NCI-H1105 (cell line): ENCODE measurements around the gene NAT10.

ENCODE experiments used
- DNase-seq: peaks from one replicate; lab custom pipeline; 2025; lab: John Stamatoyannopoulos, UW

Gene NAT10

DNA sequence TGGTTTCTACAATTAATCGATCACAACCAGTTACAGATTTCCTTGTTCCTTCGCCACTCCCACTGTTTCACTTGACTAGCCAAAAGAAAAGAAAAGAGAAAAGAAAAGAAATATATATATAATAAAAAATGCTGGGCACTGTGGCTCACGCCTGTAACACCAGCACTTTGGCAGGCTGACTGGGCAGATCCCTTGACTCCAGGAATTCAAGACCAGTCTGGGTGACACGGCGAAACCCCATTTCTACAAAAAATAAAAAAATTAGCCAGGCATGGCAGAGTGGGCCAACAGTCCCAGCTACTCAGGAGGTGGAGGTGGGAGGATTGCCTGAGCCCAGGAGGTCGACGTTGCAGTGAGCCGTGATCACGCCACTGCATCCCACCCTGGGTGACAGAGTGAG is 83.8 kb downstream of the NAT10 start:
- DNase-seq, result no peak

DNA sequence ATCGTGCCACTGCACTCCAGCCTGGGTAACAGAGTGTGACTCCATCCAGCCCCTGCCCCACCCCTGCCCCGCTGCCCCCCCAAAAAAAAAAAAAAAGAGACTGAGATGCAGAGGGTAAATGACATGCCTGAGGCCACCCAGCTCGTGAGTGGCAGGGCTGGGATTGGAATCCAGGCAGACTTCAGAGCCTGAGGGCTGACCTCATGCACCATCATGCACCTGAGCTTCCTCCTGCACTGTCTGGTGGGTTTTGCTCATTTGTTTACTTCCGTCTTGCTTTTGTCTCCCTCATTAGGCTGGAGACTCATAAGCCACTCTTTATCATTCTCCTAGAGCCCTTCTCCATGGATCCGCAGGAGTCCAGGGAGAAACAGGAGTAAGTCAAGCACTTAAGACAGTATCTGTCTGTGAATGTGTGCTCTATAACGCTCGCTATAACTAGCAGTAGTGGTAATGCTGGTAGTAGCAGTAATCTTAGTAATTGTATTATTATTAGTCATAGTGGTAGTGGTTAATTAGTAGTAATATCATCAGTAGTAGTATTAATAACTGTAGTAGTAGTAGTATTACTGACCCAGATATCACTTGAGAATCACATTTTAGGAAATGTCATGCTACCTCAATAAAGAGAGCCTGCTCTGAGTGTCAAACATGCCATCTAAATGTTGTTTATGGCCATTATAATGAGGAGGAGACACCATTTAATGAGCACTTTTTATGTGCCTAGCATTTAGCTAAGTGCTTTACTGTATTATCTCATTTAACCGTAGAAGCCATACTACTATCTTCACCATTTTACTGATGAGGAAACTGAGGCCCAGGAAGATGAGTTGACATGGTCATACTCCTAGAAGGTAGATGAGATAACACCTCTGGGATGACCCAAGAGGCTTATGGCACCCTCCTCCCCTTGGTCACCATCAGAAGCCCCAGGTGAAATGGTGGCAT is 85.0 kb downstream of the NAT10 start:
- DNase-seq, result no peak

DNA sequence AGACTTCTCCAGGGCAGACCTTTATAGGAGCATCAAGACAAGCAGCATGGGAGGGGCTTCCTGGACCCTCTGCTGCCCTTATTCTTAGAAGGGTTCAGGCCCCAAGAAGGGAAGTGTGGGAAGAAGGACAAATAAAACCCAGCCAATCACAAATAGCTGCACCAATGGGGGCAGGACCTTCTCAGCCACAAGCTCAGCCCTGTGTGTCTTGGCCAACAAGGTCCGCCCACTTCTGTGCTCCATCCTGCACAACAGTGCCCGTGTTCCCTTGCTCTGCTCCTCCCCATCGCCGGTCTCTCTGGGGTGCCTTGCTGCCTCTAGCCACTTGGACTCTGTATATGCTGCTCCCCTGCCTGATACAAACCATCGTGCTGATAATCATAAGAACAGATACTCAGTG is 86.1 kb downstream of the NAT10 start:
- DNase-seq, result no peak

DNA sequence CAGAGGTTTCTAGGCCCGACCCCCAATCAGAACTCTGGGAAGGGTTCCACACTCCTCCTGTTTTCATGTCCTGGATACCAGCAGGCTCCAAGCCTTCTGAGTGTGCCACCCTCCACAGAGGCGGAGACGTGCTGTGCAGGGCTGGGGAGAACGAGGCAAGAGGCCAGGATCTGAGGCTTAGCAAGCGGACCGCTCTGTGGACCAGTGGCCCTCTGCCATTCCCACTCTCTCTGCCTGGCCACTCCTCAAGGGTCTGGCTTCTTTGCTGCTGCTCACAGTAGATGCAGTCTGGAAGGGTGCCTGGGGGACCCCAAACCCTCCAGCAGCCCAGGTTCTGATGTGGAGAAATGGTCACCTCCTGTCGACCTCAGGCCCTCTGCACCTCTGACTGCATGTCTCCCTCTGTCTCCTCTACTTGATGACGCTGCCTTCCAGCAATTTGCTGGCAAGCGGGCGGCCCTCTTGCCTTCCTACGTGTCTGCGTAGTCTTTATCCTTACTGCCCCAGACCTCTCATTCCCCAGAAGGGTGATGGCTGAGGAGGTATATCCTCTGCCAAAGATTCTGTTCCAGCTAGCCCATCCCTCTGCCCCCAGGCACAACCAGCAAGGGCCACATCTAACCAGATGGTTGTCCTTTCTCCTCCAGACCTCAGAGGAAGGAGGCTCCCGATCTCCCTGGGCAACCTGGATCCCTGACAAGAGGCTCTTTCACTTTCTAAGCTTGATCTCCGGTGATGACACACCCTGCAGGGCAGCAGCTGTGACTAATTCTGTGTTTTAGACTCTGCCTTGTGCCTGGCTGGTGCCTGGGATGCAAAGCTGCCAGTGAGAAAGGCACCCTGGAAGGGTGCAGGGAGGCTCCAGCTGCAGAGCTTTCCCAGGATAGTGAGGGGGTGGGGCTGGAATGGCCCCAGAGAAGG is 87.3 kb downstream of the NAT10 start:
- no peak for DNase-seq

DNA sequence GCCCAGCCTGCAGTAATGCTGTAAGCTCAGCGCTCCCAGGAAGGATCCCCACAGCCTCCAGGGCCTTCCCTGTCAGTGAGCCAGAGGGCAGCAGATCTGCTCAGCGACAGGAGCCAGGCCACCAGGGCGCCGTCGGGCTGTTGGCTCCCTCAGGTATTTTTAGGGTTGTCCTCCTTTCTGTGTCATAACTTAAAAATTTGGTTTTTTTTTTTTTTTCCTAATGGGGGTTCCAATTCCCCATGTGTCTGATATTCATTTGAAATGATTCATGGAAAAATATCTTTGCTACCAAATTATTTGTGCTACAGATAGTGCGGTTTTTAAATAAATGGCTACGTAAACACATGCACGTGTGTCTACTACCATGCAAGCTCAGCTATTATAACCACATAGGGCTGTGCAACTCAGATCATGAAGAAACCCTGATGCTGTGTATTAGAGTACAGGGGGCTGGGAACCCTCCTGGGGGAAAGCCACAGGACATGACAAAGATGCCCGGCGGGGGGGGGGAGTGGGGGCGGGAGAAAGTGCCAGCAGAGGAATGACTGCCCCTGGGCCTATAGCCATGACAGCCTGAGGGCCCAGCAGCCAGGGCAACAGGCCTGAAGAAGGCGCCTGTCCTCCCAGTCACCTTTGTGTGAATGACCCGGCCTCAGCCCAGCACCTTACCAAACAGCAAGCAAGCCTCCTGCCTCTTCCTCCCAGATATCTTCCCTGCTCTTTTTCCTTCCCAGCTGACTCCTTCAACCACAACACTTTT is 89.3 kb downstream of the NAT10 start:
- DNase-seq, result no peak
